Measurements from ENCODE around the gene RAB6B.
A peak's percentile ranks its signal among the peaks of the same experiment; 100 is the strongest.

The RAB6B gene

DNA sequence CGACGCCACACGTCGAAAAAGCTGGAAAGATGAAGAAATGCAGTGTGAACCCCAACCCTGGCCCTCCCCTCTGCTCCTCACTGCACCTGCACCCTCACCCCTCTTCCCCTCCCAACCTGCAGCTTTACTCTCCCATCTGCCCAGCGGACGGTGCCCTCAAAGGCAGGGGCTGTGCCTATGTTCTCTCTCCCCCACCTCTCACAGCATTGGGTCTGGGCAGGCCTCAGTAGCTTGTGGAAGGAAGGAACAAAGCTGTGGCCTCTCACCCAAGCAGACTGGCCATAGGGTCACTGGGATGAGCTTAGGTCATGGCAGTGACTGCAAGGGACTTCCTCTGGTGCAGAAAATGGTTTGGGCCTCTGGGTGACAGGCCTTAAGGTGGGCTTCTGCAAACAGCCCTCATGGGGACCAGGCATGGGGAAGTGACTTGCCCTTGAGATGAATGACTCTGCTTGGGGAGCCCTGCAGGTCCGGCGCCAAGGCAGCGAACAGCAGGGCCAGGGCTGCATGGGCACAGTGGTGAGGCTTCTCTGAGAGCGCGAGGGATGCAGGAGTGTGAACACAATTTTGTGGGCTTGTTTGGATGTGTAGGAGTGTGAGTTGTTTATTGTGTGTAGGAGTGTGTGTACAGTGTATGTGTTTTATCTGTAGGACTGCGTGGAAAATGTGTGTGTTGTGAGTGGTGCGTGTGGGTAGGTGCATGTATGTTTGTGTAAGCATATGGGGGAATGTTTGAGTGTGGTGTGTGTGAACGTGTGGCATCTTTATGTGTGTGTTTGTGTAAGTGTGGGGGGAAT is 60.9 kb downstream of the RAB6B start:
- no peak for DNase-seq

DNA sequence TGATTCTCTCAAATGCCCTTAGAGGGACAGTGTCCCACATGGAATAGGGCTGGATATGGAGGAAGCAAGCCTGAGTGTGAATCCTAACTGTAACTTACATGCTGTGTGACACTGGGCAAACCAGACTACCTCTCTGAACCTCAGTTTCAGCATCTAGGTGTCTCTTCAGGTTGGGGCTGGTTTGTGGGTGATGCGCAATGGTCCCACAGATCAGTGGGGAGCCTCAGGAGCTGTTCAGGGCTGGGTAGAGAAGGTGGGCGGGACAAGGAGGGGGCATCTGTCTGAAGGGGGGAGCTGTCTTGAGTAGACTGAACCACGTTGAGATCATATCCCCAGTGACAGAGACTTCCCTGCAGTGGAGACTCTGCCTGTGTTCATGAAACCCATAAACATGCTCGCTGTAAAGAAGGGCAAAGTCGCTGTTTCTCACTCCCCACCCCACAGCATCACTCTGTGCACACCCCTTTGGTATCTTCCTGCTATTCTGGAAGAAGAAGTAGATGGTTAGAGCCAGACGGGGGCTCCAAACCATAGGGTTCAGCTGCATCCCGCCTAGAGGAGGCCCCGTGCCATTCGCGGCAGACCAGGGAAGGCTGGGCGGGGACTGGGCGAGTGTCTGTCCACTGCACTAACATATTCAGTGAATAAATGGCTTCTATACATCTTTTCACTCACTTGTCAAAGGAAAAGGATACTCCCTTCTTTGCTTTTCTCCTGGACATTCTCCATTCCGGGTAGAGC is 61.6 kb downstream of the RAB6B start:
- DNase-seq, result no peak

- no peak for DNase-seq
Measured at GRCh38 chr3:133833267-133833666, 62.4 kb downstream of the RAB6B start.

GRCh38 chr3:133832802-133833144 is 62.9 kb downstream of the RAB6B start:
- DNase-seq, result no peak

DNA sequence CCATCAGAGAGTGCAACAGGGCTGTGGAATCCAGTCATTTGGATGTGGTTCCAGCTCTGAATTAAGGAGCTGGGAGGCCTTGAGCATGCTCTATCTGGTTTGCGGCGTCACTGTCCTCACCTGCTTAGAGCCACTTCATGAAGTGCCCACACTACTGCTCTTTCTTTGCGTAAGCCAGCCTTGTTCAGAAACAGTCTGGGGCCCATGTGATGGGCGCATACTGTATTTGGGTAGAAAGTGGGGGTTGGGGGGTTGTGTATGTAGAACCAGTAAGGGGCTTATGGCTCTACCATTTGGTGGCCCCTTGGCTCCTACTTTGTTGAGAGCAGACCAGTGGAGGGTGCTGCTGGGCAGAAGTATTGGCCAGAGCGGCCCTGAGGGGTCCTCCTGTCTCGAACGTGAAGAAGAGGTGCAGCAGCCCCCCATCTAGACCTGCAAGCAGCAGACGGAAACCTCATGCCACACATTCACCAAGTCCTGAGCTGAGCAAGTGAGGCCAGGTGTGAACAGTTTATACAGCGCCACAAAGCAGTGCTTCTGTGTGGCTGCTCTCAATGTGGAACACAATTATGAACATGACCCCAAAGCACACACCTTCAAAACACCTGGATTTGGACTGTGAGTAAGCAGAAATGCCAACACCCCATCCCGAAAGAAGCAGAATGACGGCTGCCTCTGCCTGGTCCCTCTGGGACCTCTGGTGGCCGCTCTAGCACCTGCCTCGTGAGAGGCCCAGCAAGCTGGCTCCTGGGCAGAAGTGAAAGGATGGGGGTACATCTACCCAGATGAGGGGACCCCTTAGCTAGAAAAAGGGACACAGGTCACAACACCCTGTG is 63.5 kb downstream of the RAB6B start:
- no peak for DNase-seq

- DNase-seq, result no peak
Measured at GRCh38 chr3:133830071-133830470, 65.6 kb downstream of the RAB6B start.

DNA sequence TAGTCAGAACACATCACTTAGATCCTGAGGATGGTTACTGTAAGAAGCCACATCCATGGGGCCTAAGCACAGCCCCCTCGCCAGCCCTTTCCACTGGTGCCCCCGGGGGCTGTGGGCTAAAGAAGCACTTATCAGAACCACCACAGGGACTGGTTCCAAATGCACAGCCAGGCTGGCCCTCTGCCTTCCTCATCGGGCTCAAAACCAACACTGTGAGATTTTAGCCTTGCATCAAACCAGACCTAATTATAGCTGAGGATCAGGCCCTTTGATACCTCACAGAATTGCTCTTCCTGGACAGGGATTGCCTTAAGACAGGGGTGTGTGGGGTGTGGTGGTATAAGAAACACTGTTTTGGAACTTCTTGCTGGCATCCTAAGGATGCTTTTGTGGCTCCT is 66.4 kb downstream of the RAB6B start:
- DNase-seq, result peak in 1 of 14 donors; percentile 82

GRCh38 chr3:133828576-133829309 is 66.9 kb downstream of the RAB6B start:
- peak in 1 of 14 donors; percentile 82 for DNase-seq

GRCh38 chr3:133827684-133828083 is 68.0 kb downstream of the RAB6B start:
- no peak for DNase-seq

DNA sequence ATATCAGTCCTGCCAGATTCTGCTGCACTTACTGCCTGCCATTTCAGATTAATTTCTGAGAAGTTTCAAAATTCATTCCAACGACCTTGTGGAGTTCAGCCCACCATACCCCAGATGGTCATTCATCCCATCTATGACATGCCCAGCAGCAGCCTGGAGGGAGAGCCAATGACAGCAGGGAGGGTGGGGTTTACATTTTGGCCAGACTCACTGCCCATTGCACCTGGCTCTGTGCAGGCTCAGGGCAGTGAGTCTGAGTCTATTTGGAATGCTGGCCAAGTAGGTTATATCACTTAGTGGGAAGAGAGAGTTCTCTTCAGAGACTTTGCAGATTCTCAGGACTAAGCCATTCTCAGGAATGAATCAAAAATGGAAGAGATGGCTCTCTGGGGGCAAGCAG is 68.5 kb downstream of the RAB6B start:
- DNase-seq, result peak in 1 of 14 donors; percentile 88

DNA sequence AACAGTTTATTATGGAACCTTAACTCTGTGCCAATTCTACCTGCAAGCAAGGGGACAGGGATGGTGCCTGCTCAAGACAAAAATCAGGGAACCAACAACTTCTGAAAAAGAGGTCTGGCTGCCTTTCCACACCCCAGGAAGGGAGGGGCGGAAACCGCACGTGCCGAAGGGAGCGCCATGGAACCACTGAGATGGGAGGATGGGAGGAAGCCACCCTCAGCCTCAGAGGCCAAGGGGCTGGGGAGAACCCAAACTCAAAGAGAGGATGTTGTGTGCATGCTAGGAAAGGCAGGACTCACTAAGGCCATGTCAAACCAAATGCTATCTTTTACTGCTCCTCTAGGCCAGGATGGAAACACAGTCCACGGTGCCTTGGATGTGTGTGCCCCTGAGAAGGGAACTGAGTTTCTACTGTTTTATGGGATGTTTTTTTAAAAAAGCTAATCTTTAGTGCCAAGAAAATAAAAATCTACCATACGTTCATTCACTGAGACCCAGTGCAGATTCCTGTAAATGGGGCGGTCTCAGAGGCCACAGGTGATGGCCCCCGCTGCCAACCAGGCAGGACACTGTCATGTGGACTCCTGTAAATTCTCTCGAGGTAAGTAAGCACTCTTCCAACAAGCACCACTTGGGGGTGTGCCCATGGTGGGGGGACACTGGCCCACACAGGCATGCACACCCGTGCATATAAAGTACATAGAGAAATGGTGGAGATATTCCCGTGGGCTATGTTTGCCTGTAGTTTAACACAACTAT is 69.5 kb downstream of the RAB6B start:
- no peak for DNase-seq

GRCh38 chr3:133824961-133825485 is 70.7 kb downstream of the RAB6B start:
- DNase-seq, result no peak

GRCh38 chr3:133821767-133822638 is 73.7 kb downstream of the RAB6B start:
- peak in 4 of 14 donors; percentile 2 to 44 (median 12) for DNase-seq

DNA sequence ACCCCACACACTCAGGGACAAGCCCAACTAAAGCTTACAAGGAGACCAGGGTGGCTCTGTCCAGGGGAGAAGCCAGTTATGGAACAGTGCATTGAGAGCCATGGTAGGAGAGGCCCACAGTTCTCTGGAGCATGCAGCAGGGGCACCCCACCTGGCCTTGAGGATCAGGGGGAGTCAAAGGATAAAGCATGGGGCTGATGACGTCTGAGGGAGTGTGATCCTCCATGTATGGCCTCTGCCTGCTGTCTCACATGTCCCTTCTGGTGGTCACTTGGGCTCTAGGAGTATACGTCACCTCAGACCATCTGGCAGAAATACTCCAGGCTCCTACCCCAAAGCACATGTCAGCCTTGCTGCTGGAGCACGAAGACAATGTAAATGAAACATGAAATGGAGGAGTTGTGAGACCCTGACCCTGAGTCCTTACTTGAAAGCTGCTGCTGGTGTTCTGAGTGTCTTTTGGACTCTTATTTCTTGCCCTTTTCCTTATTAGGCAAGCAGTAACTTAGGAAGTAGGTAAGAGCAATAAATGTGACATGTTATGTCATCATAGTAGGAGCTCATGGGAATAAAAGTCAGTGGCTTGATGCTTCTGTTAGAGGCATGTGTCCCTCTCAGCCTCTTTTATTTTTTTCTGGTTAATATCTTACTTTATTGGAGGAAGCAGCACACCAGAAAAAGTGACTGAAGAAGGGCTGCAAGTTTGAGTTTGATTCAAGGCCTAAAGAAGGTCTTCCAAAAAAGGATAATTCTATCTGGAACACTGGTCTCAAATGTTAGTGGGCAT is 74.6 kb downstream of the RAB6B start:
- DNase-seq, result no peak

- no peak for DNase-seq
Measured at GRCh38 chr3:133820129-133820528, 75.6 kb downstream of the RAB6B start.

DNA sequence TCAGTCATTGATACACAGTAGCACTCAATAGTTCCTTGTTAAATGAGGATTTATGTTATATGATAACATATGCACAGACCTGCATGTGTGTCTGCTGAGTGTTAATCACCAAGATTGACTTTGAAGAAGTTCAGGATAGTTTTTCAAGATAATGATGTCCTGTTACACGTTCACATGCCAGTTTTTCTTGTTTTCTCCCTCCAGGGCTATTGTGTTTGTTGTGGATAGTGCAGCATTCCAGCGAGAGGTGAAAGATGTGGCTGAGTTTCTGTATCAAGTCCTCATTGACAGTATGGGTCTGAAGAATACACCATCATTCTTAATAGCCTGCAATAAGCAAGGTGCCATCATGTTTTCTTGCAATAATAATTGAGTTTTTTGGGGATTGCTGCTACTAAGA is 80.3 kb downstream of the RAB6B start:
- no peak for DNase-seq

- DNase-seq, result no peak
Measured at GRCh38 chr3:133812872-133813271, 82.8 kb downstream of the RAB6B start.

GRCh38 chr3:133805702-133806475 is 89.8 kb downstream of the RAB6B start, which contains the start of gene SRPRB:
Gene SRPRB (plus strand): TSS chr3:133805815. CDS start chr3:133805849, 34 bp downstream.
- DNase-seq, result peak; percentile 45 to 95 (median 89)

DNA sequence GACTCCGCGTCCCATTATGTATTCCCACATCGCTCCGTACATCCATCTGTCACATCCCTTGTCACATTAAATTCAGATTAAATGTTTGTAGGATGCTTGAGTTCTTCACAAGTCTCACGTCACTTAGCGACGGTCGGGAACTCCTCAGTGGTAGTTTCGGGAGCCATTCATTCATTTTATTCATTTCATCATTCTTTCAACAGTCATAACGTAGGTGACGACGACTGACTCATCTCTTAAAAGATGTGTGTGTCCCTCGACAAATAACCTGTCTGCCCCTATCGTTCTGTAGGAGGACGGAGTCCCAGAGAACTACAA is 90.3 kb downstream of the RAB6B start:
- no peak for DNase-seq
